WTC11 (cell line): ENCODE measurements around the gene ETV6.

Experiments used
- ATF2 ChIP-seq: sonication (generic); formaldehyde crosslinking; IDR thresholded peaks from 2 replicates; pipeline ENCODE4 v1.8.1; 2022; ENCODE audit warnings: low read depth, missing genetic modification reagents, borderline replicate concordance
- CREB1 ChIP-seq: sonication (generic); formaldehyde crosslinking; IDR thresholded peaks from 2 replicates; pipeline ENCODE4 v1.8.0; 2023; ENCODE audit warnings: mild to moderate bottlenecking, missing genetic modification reagents
- CTCF ChIP-seq: fragments of 200-600 bp; IDR thresholded peaks from 2 replicates; pipeline ENCODE4 v1.8.0; 2022; ENCODE audit warnings: antibody characterized with exemption
- JAZF1 ChIP-seq: fragments of 250-450 bp; sonication (Bioruptor Pico); IDR thresholded peaks from 2 replicates; pipeline ENCODE4 v1.9.0; 2021; ENCODE audit warnings: moderate library complexity, mild to moderate bottlenecking, inconsistent platforms
- MAX ChIP-seq: sonication (generic); formaldehyde crosslinking; IDR thresholded peaks from 2 replicates; pipeline ENCODE4 v1.8.0; 2022; ENCODE audit warnings: mild to moderate bottlenecking, missing genetic modification reagents
- MLX ChIP-seq: sonication (generic); formaldehyde crosslinking; IDR thresholded peaks from 2 replicates; pipeline ENCODE4 v1.8.1; 2023; ENCODE audit warnings: mild to moderate bottlenecking, missing genetic modification reagents, moderate library complexity
- NFYB ChIP-seq: sonication (generic); formaldehyde crosslinking; conservative IDR thresholded peaks from 2 replicates; pipeline ENCODE4 v1.8.0; 2022; ENCODE audit warnings: low read depth, missing genetic modification reagents
- NR1H2 ChIP-seq: sonication (generic); formaldehyde crosslinking; IDR thresholded peaks from 2 replicates; pipeline ENCODE4 v1.9.0; 2021; ENCODE audit warnings: mild to moderate bottlenecking, moderate library complexity, missing genetic modification reagents
- SP1 ChIP-seq: sonication (generic); formaldehyde crosslinking; conservative IDR thresholded peaks from 2 replicates; pipeline ENCODE4 v1.8.1; 2022; ENCODE audit warnings: missing genetic modification reagents
- USF2 ChIP-seq: sonication (generic); formaldehyde crosslinking; IDR thresholded peaks from 2 replicates; pipeline ENCODE4 v1.8.1; 2023; ENCODE audit warnings: mild to moderate bottlenecking, missing genetic modification reagents, moderate library complexity

GRCh38 chr12:11862798-11863197, 213.3 kb downstream of the ETV6 start:
- TF ChIP-seq MAX (no peak), SP1 (CRISPR knock-in tag) (no peak), CREB1 (CRISPR knock-in tag) (no peak), USF2 (CRISPR knock-in tag) (no peak), NR1H2 (CRISPR knock-in tag) (no peak), NFYB (CRISPR knock-in tag) (no peak), ATF2 (CRISPR knock-in tag) (no peak), MLX (CRISPR knock-in tag) (no peak), JAZF1 (CRISPR knock-in tag) (no peak), CTCF (no peak)
